ENCODE data around the gene CUBN.

CUBN gene

DNA sequence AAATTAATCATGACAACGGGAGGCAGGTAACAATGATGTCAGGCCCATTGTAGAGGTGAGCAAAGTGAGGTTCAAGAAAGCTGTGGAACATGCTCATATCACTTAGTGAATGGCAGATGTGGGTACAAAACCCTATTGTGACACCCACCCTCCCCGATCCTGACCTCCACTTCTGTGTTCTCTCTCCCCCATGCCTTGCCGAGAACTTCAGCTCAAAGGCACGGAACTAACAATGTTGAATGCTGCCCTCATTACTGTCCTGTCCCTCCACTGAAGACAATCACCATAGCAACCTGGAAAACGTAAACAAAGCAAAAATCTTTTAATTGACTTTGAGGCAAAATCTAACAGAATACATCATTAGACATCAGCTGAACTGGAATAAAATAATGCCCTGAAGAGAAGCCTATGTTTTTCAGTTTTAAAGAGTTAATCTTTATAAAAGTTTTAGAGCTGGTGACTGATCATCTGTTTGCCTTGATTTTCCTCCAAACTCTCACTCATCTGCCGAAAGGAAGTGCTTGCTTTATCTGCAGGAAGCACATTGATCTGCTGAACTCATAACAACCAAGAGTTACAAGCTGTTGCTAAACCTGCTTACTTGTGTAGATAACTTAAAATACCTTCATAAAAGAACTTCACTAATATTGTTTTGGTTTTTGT is 133.6 kb downstream of the CUBN start:
- Histone ChIP-seq H3K4me1 (peaks cover 0 to 54% (median 26%) of the 10 kb centered on the region in 4 donors), H3K36me3 (no peaks in the 10 kb centered on the region), H3K27ac (peak overlapping the region; percentile 65 to 81), H3K9me3 (no peaks in the 10 kb centered on the region), H3K27me3 (no peaks in the 10 kb centered on the region), H3K4me3 (no peak overlapping the region)
- intact Hi-C loops (cut with DNase I; ENCODE audit: low total_unique reads), result no loop called here
- DNase-seq, result no peak
- TF ChIP-seq, protein P1, sequence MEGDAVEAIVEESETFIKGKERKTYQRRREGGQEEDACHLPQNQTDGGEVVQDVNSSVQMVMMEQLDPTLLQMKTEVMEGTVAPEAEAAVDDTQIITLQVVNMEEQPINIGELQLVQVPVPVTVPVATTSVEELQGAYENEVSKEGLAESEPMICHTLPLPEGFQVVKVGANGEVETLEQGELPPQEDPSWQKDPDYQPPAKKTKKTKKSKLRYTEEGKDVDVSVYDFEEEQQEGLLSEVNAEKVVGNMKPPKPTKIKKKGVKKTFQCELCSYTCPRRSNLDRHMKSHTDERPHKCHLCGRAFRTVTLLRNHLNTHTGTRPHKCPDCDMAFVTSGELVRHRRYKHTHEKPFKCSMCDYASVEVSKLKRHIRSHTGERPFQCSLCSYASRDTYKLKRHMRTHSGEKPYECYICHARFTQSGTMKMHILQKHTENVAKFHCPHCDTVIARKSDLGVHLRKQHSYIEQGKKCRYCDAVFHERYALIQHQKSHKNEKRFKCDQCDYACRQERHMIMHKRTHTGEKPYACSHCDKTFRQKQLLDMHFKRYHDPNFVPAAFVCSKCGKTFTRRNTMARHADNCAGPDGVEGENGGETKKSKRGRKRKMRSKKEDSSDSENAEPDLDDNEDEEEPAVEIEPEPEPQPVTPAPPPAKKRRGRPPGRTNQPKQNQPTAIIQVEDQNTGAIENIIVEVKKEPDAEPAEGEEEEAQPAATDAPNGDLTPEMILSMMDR (IDR thresholded peaks at IDR 0.05), result no peak

DNA sequence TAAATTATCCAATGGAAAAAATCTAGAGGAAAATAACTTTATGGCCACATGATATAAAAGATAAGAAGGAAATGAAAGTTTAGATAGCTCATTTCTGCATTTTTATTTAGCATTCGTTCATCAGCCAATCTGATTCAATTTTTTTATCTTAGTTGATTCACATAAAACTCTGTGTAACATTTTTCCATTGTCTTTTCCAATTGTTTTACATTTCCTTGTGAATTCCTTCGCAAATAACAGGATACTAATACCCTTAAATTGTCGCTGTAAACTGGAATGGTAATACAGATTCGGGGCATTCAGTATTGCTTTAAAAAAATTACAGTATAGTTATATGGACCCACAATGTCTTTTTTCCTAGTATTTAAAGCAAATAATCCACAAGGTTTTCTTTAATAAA is 136.4 kb downstream of the CUBN start:
- H3K27ac ChIP-seq, result peak overlapping the region; percentile 39 to 49
- DNase-seq, result no peak
- intact Hi-C loops (cut with DNase I; ENCODE audit: low total_unique reads), result no loop called here
- peaks cover 0 to 39% (median 17%) of the 10 kb centered on the region in 4 donors for H3K4me1 ChIP-seq
- H3K4me3 ChIP-seq, result peak overlapping the region in 1 of 2 donors; percentile 29
- TF ChIP-seq, protein P1 (IDR thresholded peaks at IDR 0.05), result no peak
- no peaks in the 10 kb centered on the region for H3K27me3 ChIP-seq
- no peaks in the 10 kb centered on the region for H3K36me3 ChIP-seq
- H3K9me3 ChIP-seq, result no peaks in the 10 kb centered on the region

DNA sequence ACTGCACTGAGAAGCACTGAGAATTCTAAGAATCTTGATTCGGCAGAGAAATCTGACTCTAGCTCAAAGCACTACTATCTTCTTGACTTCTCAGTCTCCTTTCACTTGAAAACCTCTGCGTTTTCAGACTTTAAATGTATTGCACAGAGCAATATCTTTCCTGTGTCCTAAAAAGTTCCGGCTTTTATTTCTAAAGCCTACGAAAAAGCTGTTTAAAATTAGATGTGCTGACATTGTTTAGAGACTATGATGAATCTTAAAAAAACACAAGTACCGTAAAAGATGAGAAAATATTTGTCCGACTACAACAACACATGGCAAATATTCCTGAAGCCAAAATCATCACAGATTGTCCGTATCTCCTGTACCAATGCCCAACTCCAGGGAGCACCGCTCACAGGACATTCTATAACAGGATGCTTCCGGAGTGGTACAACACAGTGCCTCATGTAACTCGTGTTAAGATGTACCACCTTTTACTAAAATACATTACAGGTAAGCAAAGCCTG is 136.9 kb downstream of the CUBN start:
- H3K27me3 ChIP-seq, result no peaks in the 10 kb centered on the region
- intact Hi-C loops (cut with DNase I; ENCODE audit: low total_unique reads), result no loop called here
- peaks cover 0 to 43% (median 20%) of the 10 kb centered on the region in 4 donors for H3K4me1 ChIP-seq
- no peak for DNase-seq
- H3K9me3 ChIP-seq, result no peaks in the 10 kb centered on the region
- TF ChIP-seq, protein P1 (IDR thresholded peaks at IDR 0.05), result no peak
- no peaks in the 10 kb centered on the region for H3K36me3 ChIP-seq
- peak overlapping the region; percentile 29 to 31 for H3K4me3 ChIP-seq
- peak overlapping the region; percentile 39 to 49 for H3K27ac ChIP-seq

DNA sequence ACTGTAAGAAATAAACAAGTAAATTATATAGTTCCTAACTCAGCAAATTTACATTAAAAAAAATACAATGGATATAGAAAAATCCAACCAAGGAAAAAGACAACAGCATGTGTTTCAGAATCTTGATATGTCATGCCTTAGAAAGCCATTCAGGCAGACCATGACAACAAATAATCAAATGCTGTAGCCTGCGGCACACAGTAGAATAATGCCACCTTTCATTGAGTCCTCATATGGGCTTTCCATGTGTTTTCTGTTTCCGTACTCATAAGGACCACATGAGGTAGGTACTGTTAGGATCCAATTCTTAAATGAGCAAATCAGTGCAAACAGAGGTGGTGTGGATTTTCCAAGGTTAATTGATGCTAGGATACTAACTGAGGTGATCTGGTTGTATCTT is 138.6 kb downstream of the CUBN start:
- TF ChIP-seq, protein P1 (IDR thresholded peaks at IDR 0.05), result no peak
- Histone ChIP-seq H3K4me3 (no peak overlapping the region), H3K27ac (no peak overlapping the region), H3K27me3 (no peaks in the 10 kb centered on the region), H3K36me3 (no peaks in the 10 kb centered on the region), H3K9me3 (no peaks in the 10 kb centered on the region), H3K4me1 (peaks cover 0 to 48% (median 26%) of the 10 kb centered on the region in 4 donors)
- DNase-seq, result no peak
- intact Hi-C loops (cut with DNase I; ENCODE audit: low total_unique reads), result no loop called here

DNA sequence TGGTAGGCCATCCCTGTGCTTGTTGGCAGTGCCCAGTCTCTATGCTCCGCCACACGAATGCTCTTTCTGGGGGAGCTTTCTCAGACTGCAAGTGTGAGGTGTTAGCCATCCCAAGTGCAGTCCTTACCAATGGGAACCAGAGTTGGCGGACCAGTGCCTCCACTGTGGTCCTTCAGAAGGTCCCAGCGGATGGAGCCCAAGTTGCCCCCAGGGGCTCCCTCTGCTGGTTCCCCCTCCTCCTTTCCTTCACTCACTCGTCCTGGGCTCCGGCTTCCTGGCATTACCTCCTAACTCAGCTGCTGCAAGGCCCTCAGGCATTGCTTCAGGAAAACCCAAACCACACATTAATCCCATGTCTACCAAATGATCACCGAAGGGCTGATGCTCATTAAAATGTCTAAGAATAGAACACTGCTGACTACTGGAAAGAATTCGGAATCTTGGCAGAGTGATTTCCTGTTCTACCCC is 139.8 kb downstream of the CUBN start:
- Histone ChIP-seq H3K4me1 (peaks cover 0 to 48% (median 25%) of the 10 kb centered on the region in 4 donors), H3K9me3 (no peaks in the 10 kb centered on the region), H3K27me3 (no peaks in the 10 kb centered on the region), H3K27ac (no peak overlapping the region), H3K4me3 (no peak overlapping the region), H3K36me3 (no peaks in the 10 kb centered on the region)
- TF ChIP-seq, protein P1 (IDR thresholded peaks at IDR 0.05), result no peak
- no peak for DNase-seq
- intact Hi-C loops (cut with DNase I; ENCODE audit: low total_unique reads), result no loop called here
